OCI-LY7 (cell line): Measurements from ENCODE around the gene GRIP1. TPM values are rescaled to one million over a fixed set of nuclear protein-coding genes. Genes with fewer than 3 reads are reported as not detected.
A peak's percentile ranks its signal among the peaks of the same experiment; 100 is the strongest.

Experiments used
- BruUV-seq: library from RNA; stranded (reverse); fragments of 400-500 nt; replicated peaks from 2 replicates; lab custom pipeline; 2021; lab: Mats Ljungman, UMichigan
- CTCF ChIA-PET: fragments of 300-600 bp; sonication (Branson Sonifier 250); formaldehyde crosslinking; loops from one replicate; lab custom pipeline; 2022; ENCODE audit warnings: antibody characterized with exemption; ENCODE audit not compliant: unreplicated experiment; lab: Charles Lee
- POLR2A ChIA-PET: fragments of 300-600 bp; sonication (Branson Sonifier 250); formaldehyde crosslinking; loops from one replicate; lab custom pipeline; 2022; ENCODE audit warnings: antibody characterized with exemption; lab: Charles Lee
- DNase-seq: peaks from one replicate; pipeline ENCODE4 v3.0.0-alpha.2; 2015; ENCODE audit warnings: low spot score
- H2AFZ ChIP-seq: fragments of 200-600 bp; sonication (generic), shearing (Covaris generic); 2 replicates; pipeline ENCODE4 v1.6.1; 2014; ENCODE audit warnings: mild to moderate bottlenecking, antibody characterized with exemption, low read length, moderate library complexity
- H3K27ac ChIP-seq: fragments of 200-600 bp; sonication (generic); 2 replicates; pipeline ENCODE4 v1.5.1; 2014; ENCODE audit warnings: mixed run types, low read depth, mild to moderate bottlenecking, moderate library complexity, low read length, inconsistent platforms; ENCODE audit not compliant: poor library complexity, severe bottlenecking
- H3K36me3 ChIP-seq: fragments of 200-600 bp; sonication (generic); 2 replicates; pipeline ENCODE4 v1.6.1; 2014; ENCODE audit warnings: mild to moderate bottlenecking, antibody characterized with exemption, low read length, moderate library complexity, mixed read lengths; ENCODE audit not compliant: insufficient read depth
- H3K4me1 ChIP-seq: fragments of 200-600 bp; sonication (generic); 2 replicates; pipeline ENCODE4 v1.5.1; 2014; ENCODE audit warnings: mild to moderate bottlenecking, low read length; ENCODE audit not compliant: insufficient read depth, poor library complexity, severe bottlenecking
- H3K4me2 ChIP-seq: fragments of 200-600 bp; sonication (generic); 2 replicates; pipeline ENCODE4 v1.6.1; 2014; ENCODE audit warnings: mild to moderate bottlenecking, low read length
- H3K4me3 ChIP-seq: fragments of 200-600 bp; sonication (generic); 2 replicates; pipeline ENCODE4 v1.5.1; 2014; ENCODE audit warnings: mild to moderate bottlenecking, low read depth, low read length; ENCODE audit not compliant: poor library complexity, severe bottlenecking
- H3K79me2 ChIP-seq: fragments of 200-600 bp; sonication (generic); 2 replicates; pipeline ENCODE4 v1.6.1; 2016; ENCODE audit warnings: low read depth, mild to moderate bottlenecking, low read length, moderate library complexity, mixed read lengths; ENCODE audit not compliant: insufficient read depth
- H3K9me2 ChIP-seq: fragments of 200-600 bp; sonication (generic); 2 replicates; pipeline ENCODE4 v1.6.1; 2016; ENCODE audit warnings: mild to moderate bottlenecking, low read length, mixed read lengths; ENCODE audit not compliant: insufficient read depth
- H3K9me3 ChIP-seq: fragments of 200-600 bp; sonication (generic); 2 replicates; pipeline ENCODE4 v1.6.1; 2014; ENCODE audit warnings: mild to moderate bottlenecking, mixed run types, low read length, mixed read lengths
- H4K20me1 ChIP-seq: fragments of 200-600 bp; sonication (generic); 2 replicates; pipeline ENCODE4 v1.6.1; 2014; ENCODE audit warnings: mild to moderate bottlenecking, antibody characterized with exemption, low read length, moderate library complexity, mixed read lengths; ENCODE audit not compliant: insufficient read depth
- CTCF ChIP-seq: fragments of 200-600 bp; sonication (generic); conservative IDR thresholded peaks from 2 replicates; pipeline ENCODE4 v1.5.1; 2014; ENCODE audit warnings: mild to moderate bottlenecking, antibody characterized with exemption, low read length, moderate library complexity, mixed read lengths
- EZH2phosphoT487 ChIP-seq: fragments of 200-600 bp; sonication (generic); IDR thresholded peaks from 2 replicates; pipeline ENCODE4 v1.6.1; 2018; ENCODE audit warnings: low read depth, borderline replicate concordance, mild to moderate bottlenecking, mixed run types, antibody characterized with exemption, low read length, moderate library complexity, mixed read lengths
- intact Hi-C: fragments of 100-400 bp; cut with micrococcal nuclease; formaldehyde crosslinking; loops from one replicate; pipeline ENCODE4 v1.10.0; 2022; ENCODE audit not compliant: unreplicated experiment
- total RNA-seq, 2 experiments: library from RNA; depleted of rRNA in 1 of 2; stranded (reverse); fragments of >200 nt in 1 of 2; shearing (Covaris generic) in 1 of 2; gene quantifications; 2 replicates each; pipeline ENCODE4 v1.2.3, GENCODE V29; 2014 to 2022

The GRIP1 gene
- total RNA-seq, 2 experiments from 2014 or later = 4.1 to 7.6 TPM

- DNase-seq = no peak
- Histone ChIP-seq H3K27ac (no peak overlapping the region), H3K4me3 (no peak overlapping the region), H3K36me3 (no peaks in the 10 kb centered on the region), H4K20me1 (no peaks in the 10 kb centered on the region), H3K79me2 (no peaks in the 10 kb centered on the region), H3K4me1 (peaks cover 11% of the 10 kb centered on the region), H3K4me2 (no peak overlapping the region), H2AFZ (no peak overlapping the region), H3K9me2 (no peaks in the 10 kb centered on the region), H3K9me3 (peaks cover 5% of the 10 kb centered on the region; the same call in 1 of the 2 replicates)
- no TSS peak for BruUV-seq
- ChIA-PET POLR2A (no interaction called here), CTCF (no interaction called here)
- intact Hi-C loops = loop anchor here (5.0 kb wide), 1 partner anchor 148 kb away; no protein-coding TSS in a partner anchor
- no peak for TF ChIP-seq CTCF
- no peak for TF ChIP-seq EZH2phosphoT487
Observed at GRCh38 chr12:66714709-66715108, 35.8 kb upstream of the GRIP1 start.

GRCh38 chr12:66713984-66714383 is 35.1 kb upstream of the GRIP1 start:
- TF ChIP-seq EZH2phosphoT487 (no peak), CTCF (no peak)
- ChIA-PET POLR2A (no interaction called here), CTCF (no interaction called here)
- Histone ChIP-seq H2AFZ (no peak overlapping the region), H3K27ac (no peak overlapping the region), H3K9me3 (peaks cover 5% of the 10 kb centered on the region; the same call in 1 of the 2 replicates), H3K4me1 (peaks cover 13% of the 10 kb centered on the region), H3K4me3 (no peak overlapping the region), H3K4me2 (peak overlapping the region; percentile 13; the same call in 1 of the 2 replicates), H4K20me1 (no peaks in the 10 kb centered on the region), H3K9me2 (no peaks in the 10 kb centered on the region), H3K36me3 (no peaks in the 10 kb centered on the region), H3K79me2 (no peaks in the 10 kb centered on the region)
- intact Hi-C loops = no loop called here
- no peak for DNase-seq
- BruUV-seq = no TSS peak

GRCh38 chr12:66709893-66710292 is 31.0 kb upstream of the GRIP1 start:
- Histone ChIP-seq H3K4me2 (no peak overlapping the region), H3K27ac (no peak overlapping the region), H3K9me2 (no peaks in the 10 kb centered on the region), H4K20me1 (no peaks in the 10 kb centered on the region), H3K4me1 (peaks cover 8% of the 10 kb centered on the region), H2AFZ (no peak overlapping the region), H3K9me3 (peaks cover 5% of the 10 kb centered on the region; the same call in 1 of the 2 replicates), H3K36me3 (no peaks in the 10 kb centered on the region), H3K79me2 (no peaks in the 10 kb centered on the region), H3K4me3 (no peak overlapping the region)
- peak; percentile 25 for DNase-seq
- intact Hi-C loops = loop anchor here (5.0 to 10.0 kb wide), 2 partner anchors 438 to 565 kb away; no protein-coding TSS in a partner anchor
- POLR2A ChIA-PET = interaction anchor here (0.9 kb wide), 2 partner anchors 17 to 437 kb away, joined by 3 to 4 read pairs; no protein-coding TSS in a partner anchor
- no TSS peak for BruUV-seq
- TF ChIP-seq CTCF = no peak
- CTCF ChIA-PET = no interaction called here
